DMS153 treated with DMSO at 0.1 percent for 48 hours (cell line): ENCODE results near the gene SORBS1.
A peak's percentile ranks its signal among the peaks of the same experiment; 100 is the strongest.
"Not testable (repeated sequence)": the region's sequence is repeated elsewhere in the genome, so short reads cannot be mapped to it uniquely, and the experiment has no call there.

ENCODE experiments used
- DNase-seq: peaks from one replicate; lab custom pipeline; 2025; ENCODE audit not compliant: unreplicated experiment; lab: John Stamatoyannopoulos, UW

SORBS1 gene

DNA sequence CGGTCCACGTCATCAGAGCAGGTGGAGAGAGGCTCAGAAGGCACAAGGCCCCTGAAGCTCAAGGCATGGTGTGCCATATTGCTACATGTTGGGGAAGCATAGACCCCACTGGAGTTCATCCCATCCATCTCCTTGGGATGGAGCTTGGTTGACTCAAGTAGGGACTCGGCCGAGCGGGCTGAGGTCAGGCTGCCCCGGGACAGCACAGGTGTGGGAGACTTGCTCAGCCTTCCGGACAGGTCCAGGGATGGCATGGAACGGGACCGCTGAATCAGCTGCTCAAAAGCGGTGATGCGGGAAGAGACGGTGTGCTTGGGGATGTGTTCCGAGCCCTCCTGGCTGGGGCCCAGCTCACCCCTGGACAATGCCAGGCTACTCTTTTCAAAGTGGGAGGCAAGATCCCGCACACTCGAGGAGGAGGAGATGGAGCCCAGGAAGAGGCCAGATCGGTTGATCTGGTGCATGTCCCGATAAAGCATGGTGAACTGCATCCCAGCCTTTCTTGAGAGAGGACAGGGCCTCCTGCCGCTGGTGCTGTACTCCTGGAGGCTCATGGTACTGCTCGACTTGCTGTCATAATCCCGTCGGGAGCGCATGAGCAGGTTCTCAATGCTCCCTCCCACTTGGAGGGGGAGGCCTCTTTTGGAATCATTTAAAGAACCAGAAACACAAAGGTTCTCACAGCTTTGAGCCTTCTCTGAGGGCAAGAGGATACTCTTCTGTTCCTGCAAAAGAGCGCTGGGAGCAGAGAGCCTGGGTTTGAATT, 204.8 kb downstream of the SORBS1 start:
- no peak for DNase-seq

DNA sequence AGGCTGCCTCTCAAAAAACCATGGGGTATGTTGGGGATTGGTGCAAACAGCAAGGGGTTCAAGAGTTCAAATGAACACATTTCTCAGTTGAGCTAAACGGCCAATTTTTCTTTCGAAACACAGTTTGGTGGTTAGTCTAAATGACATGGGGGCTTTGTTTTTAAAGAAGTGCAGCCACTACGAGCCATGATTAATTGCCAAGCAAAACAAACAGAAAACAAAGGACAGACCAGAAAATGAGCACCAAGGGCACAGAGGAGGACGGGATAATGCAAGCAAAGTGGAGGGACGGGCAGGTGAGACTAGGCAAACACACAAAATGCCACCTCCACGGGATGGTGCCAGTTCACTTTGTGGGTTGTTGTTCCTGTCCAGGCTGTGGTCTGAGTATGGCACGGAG, 205.9 kb downstream of the SORBS1 start:
- DNase-seq = peak; percentile 63

DNA sequence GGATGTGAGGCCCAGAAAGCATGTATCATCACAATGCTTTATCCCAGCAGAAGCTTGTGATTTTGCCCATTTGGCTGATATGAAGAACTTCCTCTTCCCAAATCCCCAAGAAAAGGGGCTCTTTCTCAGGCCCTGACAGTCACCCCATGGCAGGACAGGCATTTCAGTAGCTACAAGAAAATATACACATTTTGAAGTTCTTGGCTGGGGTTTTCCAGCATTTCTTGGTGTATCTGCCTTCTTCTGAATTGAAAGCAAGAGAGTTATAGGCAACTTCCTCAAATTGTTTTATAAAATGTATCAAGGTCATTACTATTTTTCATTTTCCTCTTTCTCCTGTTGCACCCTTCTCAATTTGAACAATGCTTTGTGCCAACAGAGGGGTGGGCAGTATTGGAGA, 207.1 kb downstream of the SORBS1 start:
- DNase-seq = no peak

DNA sequence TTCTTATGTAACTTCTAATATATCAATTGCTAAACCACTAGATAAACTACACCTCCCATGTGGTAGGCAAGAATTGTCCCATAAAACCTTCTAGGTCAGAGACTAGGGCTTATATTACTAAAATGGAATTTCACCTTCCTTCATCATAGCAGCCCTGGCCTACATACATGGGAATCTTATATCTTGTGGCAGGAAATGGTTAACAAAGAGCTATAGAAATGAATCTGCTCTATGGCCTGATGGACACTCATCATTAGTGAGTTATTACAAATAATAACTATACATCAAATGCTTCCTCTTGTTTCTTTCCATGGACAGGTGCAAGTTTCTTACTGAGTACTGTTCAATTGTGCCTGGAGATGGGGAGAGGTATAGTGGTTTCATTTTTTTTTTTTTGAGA, 208.0 kb downstream of the SORBS1 start:
- DNase-seq = no peak

DNA sequence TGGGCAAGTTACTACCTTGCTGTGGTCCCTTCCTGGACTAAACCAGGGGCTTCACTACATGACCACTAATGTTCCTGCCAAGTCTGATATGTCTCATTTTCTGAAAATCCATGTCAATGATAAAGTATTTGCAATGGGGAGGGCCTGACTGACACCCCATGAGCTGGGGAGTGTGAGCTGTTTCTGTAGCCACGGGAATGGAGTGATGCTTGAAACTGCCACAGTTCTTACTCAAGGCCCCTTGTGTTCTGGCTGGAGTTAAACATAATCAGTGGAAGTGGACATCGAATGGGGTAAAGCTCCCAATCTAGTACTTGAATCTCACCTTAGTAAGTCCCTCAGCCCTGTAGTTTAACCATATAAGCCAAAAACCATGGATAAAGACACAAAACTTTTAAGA, 208.5 kb downstream of the SORBS1 start:
- no peak for DNase-seq

DNA sequence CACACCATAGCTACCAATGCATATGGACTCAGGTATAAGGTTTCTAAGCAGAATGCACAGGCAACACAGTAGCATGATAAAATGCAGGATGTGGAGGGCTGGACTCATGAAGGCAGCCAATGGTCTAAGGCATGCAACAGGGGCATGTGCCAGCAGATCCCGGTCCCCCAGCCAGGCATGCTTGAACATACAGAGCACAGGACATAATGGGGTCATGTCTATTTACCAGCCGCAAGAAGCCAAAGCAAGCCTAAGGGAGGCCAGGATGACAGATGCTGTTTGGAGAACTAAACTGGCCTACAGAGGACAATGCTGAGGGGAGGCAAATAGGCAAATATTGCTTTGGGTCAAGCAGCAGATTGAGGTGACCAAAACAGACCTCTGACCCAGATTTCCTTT, 210.3 kb downstream of the SORBS1 start:
- DNase-seq = no peak

DNA sequence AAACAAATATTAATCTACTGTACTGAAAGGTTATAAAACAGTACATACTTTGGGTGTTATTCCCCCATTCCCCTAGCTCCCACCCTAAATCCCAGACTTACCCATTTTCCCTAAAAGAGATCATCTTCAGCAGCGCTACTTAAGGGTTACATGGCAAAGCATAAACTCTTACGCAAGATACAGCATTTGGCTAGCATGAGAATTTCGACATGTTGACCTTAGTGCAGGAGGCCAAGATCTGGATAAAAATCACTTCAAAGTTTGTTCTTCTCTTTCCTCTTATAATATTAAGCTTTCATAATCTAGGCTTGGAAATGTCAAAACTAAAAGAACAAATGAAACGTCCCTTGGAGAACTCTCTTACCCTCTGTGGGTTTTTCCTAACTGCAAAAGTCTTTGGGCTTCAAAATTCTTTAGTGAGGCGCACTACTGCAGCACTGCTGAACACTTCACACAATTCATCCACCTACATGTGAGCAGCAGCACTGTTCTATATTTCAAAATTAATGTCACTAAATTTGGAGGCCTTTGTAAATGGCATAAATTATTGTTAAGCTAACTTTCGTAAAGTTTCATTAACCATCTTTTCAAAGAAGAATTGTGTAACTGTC, 210.8 kb downstream of the SORBS1 start:
- no peak for DNase-seq

DNA sequence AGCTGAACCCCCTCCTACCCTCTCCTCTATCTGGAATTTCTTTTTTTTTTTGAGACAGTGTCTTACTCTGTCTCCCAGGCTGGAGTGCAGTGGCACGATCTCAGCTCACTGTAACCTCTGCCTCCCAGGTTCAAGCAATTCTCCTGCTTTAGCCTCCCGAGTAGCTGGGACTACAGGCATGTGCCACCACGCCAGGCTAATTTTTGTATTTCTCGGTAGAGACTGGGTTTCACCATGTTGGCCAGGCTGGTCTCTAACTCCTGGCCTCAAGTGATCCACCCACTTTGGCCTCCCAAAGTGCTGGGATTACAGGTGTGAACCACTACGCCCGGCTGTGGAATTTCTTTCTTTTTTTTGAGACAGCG, 213.8 kb downstream of the SORBS1 start:
- DNase-seq = not testable (repeated sequence)

DNA sequence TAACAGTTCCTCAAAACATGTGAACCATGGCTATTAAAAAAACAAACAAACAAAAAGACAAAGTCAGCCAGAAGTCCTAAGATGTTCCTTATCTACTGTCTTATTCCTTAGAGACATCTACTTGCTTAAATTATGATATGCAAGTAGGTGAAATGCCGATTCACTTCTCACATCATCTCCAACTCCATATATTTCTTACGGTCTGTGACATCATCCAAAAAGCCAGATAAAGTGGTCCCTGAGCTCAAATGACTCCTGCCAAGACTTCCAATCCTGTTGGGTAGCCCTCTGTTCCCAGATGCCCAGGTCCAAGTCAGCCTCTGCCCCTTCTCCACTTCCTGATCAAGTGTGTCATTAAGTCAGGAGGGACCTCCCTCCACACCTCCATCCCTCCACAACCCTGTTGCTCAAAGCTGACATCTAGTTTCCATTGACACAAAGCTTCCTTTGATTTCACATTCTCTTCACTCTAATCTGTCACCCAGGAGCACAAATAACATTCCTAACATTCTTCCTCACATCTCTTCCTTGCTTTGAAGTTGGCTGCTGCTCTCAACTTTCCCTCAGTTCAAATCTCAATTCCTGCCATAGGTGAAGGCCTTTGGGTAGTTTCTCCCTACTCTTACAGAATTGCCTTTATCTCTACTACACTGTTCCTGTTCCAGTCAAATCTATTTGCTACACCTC, 214.3 kb downstream of the SORBS1 start:
- DNase-seq = no peak

DNA sequence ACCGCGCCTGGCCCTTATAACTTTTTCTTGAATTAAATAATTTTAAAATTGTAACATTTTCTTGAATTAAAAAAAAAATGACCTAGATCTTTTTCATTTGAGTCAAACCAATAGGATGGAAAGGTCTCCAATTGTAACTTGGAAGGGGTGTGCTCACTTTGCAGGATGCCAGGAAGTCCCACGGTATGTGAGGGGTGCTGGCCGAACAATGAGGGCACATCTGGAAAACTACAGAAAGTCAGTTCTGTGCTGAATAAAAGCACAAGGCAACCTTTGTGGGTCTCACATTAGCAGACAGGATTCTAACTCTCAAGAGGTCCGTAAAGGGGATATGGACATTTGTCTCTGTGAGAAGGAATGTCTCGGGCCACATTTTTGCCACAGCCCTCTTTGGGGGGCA, 217.6 kb downstream of the SORBS1 start:
- DNase-seq = no peak

DNA sequence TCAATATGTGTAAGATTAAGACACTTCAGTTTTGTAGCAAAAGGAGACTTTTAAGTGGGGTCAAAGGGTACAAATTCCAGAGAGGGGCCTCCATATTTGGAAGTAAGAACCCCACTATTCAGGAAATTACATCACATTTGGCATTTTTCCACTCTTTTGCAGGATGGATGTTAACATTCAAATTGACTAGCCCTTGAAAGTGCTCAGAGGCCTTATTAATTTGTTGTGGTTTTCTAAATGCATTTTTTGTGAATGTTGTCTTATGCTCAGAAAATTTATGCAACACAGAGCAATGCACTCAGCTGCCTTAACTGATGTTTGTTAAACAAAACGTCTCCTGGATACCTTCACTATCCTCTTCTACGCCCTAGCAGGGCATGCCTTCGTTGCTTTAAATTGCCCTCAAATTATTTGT, 219.4 kb downstream of the SORBS1 start:
- DNase-seq = no peak

DNA sequence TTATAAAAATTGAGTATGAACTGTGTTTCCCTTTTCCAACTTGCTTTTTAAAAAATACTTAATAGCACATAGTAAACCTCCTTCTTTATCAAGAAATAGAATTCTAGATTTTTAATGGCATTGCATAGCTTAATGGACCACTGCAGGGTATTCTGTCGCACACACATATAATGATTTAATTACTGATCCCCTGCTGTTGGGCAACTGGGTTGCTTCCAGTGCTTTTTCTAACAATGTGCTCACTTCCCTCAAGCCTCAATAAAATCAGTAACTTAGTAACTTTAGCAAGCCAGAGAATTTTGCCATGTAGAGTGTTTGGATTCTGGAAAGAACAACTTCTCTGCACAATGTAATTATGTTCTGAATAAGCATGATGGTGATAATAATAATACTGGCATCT, 221.3 kb downstream of the SORBS1 start:
- DNase-seq = no peak

DNA sequence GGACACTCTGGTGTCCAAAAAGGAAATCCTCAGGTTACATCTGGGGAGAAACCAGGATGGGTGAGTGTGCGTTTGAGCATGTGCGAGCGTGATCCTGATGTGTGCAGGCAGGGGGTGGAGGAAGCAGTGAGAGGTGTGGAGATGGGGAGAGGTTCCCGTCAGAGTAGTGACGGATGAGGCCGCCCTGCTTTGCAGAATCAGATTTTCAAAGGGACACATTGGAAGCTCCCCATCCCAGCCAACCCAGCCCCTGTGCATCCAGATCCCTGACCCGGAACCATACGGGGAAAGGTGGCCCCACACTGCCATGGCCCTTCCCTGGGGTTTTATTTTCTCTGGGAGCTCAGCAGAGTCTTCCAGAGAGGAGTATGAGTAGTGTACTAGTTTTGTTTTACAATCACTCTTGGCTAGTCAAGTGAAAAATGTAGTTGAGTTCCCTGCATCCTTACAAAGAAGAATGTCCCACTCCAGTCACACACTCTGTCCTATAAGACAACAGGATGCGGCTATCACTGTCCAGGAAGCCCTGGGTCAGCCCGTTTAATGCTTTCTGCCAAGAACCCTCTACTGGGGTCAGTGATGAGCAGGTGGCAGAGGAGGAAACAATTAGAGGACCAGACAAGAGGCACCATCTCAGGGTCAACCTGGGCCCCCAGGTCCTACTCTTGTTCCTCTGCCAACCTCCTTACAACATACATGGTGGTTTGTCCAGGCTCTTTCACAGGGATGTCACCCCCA, 223.6 kb downstream of the SORBS1 start:
- DNase-seq = no peak

DNA sequence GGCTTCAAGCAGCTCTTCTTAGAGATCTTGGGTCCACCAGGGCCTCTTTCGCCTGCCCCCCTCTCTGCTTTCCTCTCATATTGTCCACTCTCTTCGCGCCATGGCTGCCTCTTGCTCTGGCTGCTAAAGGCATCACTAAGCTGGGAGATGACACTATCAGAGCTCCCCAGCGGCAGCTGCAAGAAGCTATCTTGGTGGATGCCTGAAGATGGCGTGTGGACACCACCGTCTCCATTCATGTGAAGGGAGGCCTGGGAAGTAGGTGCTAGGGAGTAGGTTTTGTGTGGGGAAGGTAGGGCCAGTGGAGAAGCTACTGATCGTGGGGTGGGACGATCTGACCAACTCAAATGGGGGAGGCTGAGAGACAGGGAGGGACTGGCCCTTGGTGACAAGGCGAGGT, 224.5 kb downstream of the SORBS1 start:
- no peak for DNase-seq

DNA sequence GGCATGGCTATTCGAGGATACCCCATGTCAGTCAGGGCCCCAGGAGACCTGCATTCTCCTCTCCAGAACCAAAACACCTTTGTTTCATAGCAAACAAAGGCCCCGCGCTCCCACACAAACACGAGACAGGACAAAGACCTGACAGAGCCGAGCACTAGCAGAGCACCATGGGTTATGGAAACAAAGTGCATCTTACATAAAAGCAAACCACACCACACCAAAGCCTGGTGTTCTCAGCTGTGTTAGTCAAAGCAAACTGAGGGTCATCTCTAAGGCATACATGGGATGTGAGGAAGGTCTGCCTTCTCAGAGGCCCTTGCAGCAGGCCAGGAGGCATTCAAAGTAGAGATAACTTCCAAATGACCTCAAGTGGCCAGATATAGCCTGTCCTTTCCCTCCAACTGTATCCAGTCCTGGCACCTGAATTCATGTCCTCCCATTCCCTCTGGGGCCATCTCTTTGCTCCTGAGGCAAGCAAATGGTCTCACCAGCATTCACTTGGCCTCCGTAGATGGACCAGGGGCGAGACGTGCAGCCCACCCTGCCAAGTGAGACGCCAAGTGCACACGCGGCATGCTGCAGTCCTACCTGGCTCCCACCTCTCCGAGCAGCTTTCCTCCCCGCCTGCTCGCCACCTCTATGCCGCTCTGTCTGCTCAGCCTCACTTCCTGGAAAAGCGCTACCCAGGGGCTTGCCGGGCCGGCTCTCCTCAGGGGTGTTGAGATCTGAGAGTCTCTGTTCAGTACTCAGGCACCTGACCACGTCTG, 225.1 kb downstream of the SORBS1 start:
- DNase-seq = no peak

DNA sequence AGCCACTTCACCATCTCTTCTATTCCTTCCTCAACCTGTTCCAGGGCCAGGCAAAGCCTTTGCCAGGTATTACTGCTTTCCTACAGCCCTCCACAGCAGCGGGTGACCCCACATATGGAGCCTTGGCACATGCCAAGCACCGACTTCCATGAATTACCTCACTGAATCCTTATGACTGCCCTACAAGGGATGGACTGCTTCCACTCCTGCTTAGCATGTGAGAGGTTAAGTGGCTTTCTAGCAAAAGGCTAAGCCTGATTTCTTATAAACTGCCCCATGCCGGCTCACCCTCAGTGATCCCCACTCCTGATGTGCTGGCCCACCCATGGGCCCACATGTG, 226.4 kb downstream of the SORBS1 start:
- no peak for DNase-seq

DNA sequence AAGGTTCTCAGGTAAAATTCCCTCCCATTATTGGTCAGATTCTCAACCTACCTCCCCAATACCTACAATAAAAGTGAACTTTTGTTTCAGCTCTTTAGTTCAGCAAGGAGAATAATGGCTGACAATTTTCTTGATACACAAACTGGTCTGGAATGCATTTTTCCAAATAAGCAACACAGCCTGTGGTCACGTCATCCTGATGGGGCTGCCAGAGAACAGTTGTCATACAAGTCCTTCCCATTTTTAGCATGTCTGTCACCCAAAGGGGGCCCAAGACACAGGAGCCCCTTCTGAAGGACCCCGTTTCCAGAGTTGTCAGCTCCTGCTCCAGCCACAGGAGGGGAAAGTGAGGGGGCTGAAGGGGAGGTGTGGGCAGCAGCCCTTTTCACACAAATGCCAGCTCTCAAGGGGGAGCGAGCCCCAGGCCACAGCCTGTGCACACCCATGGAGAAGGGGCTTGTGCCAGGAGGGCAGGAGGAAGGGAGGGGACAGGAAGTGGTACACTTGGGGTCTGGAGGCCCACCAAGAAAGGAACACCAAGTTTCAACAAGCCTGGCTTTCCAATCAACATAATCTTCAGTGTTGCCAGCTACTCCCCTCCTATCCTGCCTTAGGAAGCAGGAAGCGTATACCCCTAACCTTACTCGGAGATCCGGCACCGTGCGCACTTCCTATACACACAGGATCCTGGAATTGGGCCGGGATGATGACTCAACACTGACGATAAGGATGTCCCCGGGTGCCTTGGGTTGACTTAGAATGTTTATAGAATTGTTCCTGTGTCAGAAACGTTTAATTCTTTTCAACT, 227.0 kb downstream of the SORBS1 start:
- no peak for DNase-seq

DNA sequence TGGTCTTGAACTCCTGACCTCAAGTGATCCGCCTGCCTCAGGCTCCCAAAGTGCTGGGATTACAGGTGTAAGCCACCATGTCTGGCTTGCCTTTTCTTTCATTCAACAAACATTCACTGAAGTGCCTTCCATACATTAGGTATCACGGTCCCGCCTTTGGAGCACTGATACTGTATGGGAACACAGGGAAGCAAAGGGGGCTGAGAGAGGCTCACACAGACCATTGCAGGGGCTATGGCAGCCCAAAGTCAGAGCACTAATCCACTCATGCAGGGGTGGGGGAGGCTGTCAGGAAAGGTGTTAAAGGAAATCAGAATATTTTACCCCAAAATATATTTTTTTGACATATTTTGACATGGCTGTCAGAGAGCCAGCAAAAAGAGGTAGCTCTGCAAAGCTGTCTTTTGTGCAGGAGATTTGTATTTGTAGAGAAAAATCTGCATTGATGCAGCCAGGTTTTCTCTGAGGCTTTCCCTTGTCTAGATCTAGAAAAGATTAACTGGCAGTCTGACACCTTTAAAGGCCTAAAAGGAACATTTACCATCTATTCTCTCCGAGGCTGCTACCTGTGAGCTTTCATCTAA, 228.4 kb downstream of the SORBS1 start:
- no peak for DNase-seq

DNA sequence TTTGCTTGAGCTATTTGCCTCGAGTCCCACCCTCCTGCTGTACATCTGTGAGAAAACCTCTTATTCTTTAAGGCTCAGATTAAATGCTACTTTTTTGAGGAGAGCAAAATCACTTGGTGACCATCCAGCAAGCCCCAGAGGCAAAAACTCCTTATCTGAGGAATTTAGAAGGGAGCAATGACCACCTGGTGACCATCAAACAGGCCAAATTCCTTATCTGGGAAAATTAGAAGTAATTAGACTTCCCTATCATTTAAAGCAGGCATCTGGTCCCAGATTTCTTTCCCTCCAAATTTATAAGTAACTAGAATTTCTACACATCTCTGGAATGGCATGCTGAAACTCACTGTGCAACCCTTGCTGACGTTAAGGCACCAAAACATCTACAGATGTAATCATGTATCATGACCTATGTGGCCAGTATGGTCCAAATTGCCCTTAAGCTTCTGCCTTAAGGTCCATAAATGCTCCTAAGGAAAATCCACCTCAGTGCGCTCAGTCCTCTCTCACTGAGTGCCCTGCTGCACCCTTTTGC, 229.5 kb downstream of the SORBS1 start:
- DNase-seq = no peak
